WI38 (cell line): Measurements from ENCODE around the gene KRT85.

ENCODE experiments used
- H3K4me3 ChIP-seq: 2 replicates; pipeline ENCODE4 v1.5.1; 2011; ENCODE audit warnings: low read depth, mild to moderate bottlenecking, control low read depth, low read length
- TF ChIP-seq, protein P1 (sequence below): IDR thresholded peaks from 2 replicates; pipeline ENCODE4 v1.5.1; 2012; ENCODE audit warnings: low read depth, mild to moderate bottlenecking, control low read depth, low read length

KRT85 gene

DNA sequence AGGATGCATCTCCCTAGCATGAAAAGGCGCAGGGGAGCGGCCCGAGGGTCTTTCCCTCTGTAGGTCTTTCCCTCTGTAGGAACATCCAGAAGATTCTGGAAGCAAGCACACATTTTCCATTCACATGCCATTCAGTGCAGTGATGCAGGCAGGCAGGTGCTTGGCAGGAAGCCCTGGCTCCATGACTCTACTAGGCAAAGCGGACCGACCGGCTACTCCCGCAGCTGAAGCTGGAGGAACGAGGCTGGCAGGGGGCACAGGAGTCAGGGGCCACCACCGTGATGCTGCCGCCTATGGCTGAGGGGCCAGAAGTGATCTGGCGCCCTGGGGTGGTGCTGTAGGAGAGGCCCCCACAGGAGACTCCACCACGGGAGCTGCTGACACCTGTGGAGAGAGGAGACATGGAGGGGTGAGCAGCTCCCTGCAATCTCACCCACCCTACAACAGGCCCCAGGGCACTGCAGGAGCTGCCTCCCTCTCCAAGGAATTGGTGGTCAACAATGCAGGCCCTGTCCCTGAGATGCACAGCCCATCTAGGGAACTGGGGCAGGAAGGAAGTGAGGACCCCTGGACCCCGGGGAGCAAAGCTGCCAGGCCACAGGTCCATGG, 6.5 kb downstream of the KRT85 start:
- TF ChIP-seq, protein P1, sequence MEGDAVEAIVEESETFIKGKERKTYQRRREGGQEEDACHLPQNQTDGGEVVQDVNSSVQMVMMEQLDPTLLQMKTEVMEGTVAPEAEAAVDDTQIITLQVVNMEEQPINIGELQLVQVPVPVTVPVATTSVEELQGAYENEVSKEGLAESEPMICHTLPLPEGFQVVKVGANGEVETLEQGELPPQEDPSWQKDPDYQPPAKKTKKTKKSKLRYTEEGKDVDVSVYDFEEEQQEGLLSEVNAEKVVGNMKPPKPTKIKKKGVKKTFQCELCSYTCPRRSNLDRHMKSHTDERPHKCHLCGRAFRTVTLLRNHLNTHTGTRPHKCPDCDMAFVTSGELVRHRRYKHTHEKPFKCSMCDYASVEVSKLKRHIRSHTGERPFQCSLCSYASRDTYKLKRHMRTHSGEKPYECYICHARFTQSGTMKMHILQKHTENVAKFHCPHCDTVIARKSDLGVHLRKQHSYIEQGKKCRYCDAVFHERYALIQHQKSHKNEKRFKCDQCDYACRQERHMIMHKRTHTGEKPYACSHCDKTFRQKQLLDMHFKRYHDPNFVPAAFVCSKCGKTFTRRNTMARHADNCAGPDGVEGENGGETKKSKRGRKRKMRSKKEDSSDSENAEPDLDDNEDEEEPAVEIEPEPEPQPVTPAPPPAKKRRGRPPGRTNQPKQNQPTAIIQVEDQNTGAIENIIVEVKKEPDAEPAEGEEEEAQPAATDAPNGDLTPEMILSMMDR: no peak
- no peak overlapping the region for H3K4me3 ChIP-seq

DNA sequence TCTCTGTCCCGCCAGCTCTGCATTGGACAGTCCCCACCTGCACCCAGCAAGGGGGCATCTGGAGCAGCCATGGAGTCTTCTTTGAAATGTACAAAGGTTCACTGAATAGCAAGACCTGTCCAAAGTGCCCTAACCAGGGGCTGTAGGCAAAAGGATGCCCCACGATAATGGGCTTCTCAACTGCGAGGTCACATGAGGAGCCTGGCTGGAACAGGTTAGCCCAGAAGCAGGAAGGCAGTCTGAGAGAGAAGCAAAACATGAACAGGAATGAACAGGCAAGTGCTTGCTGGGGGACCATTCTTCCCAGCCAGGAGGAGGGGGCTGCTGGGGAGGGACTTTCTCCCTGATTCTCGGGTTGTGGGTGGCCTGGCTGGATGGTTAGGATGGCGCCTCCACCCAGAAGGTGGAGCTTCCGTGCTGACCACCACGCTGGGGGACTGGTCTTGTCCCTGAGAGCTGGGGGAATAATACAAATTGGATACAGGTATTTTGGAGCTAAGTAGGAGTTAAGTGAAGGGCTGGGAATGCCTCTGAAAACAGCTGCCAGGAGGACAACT, 7.1 kb downstream of the KRT85 start:
- no peak overlapping the region for H3K4me3 ChIP-seq
- TF ChIP-seq, protein P1: no peak

DNA sequence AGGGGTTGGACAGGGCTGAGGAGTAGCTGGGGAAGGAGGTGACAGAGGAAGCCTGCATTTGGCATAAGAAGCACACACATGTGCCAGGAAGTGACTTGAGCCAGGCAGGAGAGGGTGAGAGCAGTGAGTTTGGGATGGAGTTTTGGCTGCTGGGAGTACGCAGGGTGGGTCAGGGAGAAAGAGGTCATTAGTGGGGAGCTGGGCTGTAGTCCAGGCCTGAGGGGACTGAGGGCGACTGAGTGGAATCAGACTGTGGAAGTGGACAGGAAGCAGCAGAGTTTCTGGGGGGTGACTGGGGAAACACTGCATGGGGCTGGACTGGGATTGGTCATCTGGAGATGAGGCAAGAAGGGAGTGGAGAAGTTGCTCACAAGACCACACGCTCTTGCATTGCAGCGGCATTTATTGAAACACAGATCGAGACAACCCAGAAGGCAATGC, 7.6 kb downstream of the KRT85 start:
- TF ChIP-seq, protein P1: no peak
- no peak overlapping the region for H3K4me3 ChIP-seq

DNA sequence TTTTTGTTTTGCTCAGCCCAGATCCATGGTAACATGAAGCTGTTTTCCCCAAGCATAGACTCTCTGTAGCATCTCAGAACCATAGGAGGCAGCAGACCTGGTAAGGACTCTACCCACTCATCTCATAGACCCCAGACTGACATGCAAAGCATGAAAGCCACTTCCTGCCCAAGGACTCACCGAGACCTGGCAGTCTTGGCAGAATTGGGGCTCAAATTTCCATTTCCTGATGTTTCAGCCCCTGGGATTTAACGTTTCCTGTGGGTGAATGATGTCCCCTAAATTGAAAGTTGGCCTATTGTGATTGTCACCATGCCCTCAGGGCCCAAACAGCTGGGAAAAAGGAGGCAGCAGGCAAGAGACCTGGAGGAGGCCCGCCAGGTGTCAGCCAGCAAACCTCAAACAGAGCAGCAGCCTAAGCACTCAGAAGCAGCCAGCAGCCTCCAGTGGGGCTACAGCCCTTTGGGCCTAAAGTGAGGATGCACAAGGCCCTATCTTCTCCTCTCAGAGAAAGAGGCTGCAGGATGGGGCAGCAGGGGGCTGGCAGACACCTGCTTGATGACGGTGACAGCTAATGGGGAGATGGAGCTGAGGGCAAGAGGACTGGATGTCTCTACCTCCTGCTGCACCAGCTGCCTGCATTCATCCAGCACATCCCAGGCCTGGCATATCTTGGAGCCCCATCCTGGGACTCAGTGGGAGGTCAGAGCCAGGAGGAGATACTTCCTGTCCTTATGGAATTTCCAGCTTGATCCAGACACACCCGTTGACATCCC, 8.5 kb downstream of the KRT85 start:
- H3K4me3 ChIP-seq: no peak overlapping the region
- TF ChIP-seq, protein P1: no peak

DNA sequence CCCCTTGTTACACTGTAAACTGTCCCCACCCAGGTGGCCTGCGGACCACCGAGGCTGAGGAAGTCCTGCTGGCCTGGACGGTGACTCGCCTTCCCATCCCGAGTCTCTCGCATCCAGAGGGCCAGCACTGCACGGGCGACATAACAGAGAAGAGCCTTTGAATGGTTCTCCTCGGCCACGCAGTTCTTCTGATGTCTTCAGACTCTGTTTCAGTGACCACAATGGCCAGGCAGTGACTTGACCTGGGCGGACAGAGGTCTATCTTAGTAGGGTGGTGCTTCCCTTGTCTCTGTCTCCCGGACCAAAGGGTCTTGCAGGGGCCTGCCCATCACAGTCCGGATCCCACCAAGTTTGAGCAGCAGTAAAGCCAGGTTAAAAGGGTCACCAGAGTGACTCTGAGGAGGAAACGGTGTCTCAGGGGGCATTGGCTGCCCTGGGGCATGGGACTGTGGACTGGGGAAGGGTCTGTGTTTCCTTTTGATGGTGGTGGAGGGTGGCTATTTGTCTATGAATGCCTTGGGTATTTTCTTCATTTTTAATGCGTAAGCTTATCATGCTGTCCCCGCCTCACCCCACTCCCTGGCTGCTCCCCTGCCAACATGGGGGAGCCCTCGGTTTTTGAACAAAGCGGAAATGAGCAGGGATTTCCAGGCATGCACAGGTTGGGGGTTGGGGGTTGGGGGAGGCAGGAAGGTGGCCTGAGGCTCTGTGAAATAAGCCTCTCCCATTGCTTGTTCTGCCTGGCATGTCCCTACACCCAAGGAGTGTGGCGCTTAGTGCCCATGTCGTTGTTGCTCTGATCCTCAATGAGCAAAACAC, 10.3 kb downstream of the KRT85 start:
- no peak overlapping the region for H3K4me3 ChIP-seq
- TF ChIP-seq, protein P1: no peak

DNA sequence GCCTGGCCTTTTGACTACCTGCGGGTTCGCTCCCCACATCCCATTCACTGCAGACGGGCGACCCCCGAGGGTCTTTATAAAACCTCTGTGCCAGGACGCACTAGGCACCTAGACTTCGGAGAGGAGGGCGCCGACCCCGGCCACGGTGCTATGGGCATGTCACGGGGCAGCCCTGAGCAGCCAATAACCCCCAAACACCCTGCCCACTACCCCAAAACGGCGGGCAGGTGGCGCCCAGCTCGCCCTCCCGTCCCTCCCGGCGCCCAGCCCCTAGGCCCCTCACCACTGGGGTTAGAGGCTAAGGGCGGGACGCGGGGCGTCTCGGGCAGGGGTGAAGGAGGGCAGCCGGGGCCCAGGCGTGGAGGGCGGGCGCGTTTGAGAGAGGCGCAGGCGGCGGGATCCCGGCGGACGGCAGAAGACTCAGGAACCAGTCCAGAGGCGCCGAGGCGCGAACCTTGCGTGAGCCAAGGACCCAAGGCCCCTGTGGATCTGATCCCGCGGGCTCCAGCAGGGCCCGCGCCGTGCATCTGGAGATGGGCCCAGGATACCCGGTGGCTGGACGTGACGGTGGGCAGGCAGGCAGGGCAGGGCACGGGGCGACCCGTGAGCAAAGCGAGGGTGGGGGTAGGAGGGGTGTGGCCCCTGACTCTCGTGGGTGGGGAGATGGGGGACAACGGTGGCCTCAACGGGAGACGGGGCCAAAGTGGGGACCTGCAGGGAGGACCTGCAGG, 11.1 kb downstream of the KRT85 start:
- H3K4me3 ChIP-seq: no peak overlapping the region
- TF ChIP-seq, protein P1: no peak
